Esophagus muscularis mucosa (tissue), 4 donors: ENCODE data around the gene RPS21. TPM values are rescaled to one million over a fixed set of nuclear protein-coding genes. Genes with fewer than 3 reads are reported as not detected.

Source experiments
- DNase-seq: peaks from one replicate; pipeline ENCODE4 v3.0.0-alpha.2; 2017; ENCODE audit errors: extremely low spot score
- H3K27ac ChIP-seq, 4 donors: fragments of 200-600 bp; sonication (generic); replicated peaks in 1 of 4; 1 replicate in 3 of 4; 2 replicates in 1 of 4; pipeline ENCODE4 v1.5.1; 2016 to 2019; ENCODE audit warnings: mild to moderate bottlenecking in 1 of 4
- H3K27me3 ChIP-seq, 4 donors: fragments of 200-600 bp; sonication (generic); one replicate each; pipeline versions ENCODE4 v1.5.1 to v1.6.0; 2016 to 2019
- H3K36me3 ChIP-seq, 4 donors: fragments of 200-600 bp; sonication (generic); one replicate each; pipeline ENCODE4 v1.5.1; 2016 to 2019
- H3K4me1 ChIP-seq, 4 donors: fragments of 200-600 bp; sonication (generic); one replicate each; pipeline ENCODE4 v1.5.1; 2016 to 2019
- H3K4me3 ChIP-seq, 4 donors: fragments of 200-600 bp; sonication (generic); 1 replicate in 2 of 4; 2 replicates in 2 of 4; pipeline ENCODE4 v1.5.1; 2016 to 2019; ENCODE audit warnings: mild to moderate bottlenecking in 4 of 4, moderate library complexity in 1 of 4
- H3K9me3 ChIP-seq, 4 donors: fragments of 200-600 bp; sonication (generic); 1 replicate in 3 of 4; 2 replicates in 1 of 4; pipeline ENCODE4 v1.5.1; 2016 to 2019
- CTCF ChIP-seq, 3 experiments: fragments of 200-600 bp in 2 of 3; fragments of 450-650 bp in 1 of 3; sonication (generic) in 2 of 3; IDR thresholded peaks; one replicate each; pipeline ENCODE4 v1.5.1; 2017 to 2019; ENCODE audit warnings: antibody characterized with exemption in 3 of 3, mild to moderate bottlenecking in 2 of 3, moderate library complexity in 1 of 3
- EP300 ChIP-seq: sonication (generic); formaldehyde crosslinking; IDR thresholded peaks from one replicate; pipeline ENCODE4 v1.6.1; 2017; ENCODE audit warnings: antibody characterized with exemption
- POLR2A ChIP-seq: fragments of 450-650 bp; IDR thresholded peaks from one replicate; pipeline ENCODE4 v1.6.1; 2017; ENCODE audit warnings: antibody characterized with exemption, moderate library complexity, mild to moderate bottlenecking, low read depth
- POLR2AphosphoS5 ChIP-seq, 2 donors: sonication (generic); formaldehyde crosslinking; IDR thresholded peaks; one replicate each; pipeline ENCODE4 v1.6.1; 2017; ENCODE audit warnings: antibody characterized with exemption in 2 of 2
- WGBS: methylation state at CpG from one replicate; pipeline ENCODE4 v1.1.5; 2018; 5-methylcytosine and 5-hydroxymethylcytosine counted together
- intact Hi-C: fragments of 100-400 bp; cut with DNase I; formaldehyde crosslinking; loops from one replicate; pipeline ENCODE4 v1.15.1; 2023
- total RNA-seq, 4 donors: library from RNA; depleted of rRNA; stranded (reverse); fragments of >200 nt; gene quantifications; one replicate each; pipeline versions ENCODE4 v1.1.0 to v1.2.1, GENCODE V29; 2016

Gene RPS21
- total RNA-seq, 4 donors from 2014 or later = 581 to 2,787 (median 1,391) TPM

- 79% methylated on average over 11 of the region's 11 CpGs for WGBS
- Histone ChIP-seq H3K36me3 (peaks cover 3 to 63% (median 59%) of the 10 kb centered on the region in 4 donors), H3K27me3 (no peaks in the 10 kb centered on the region), H3K4me1 (peaks cover 24 to 36% (median 28%) of the 10 kb centered on the region in 4 donors), H3K4me3 (no peak overlapping the region), H3K27ac (no peak overlapping the region), H3K9me3 (no peaks in the 10 kb centered on the region)
- no peak for DNase-seq
- no peak for TF ChIP-seq POLR2AphosphoS5 (IDR thresholded peaks at IDR 0.05)
- TF ChIP-seq POLR2A = no peak
- no peak for TF ChIP-seq EP300
- TF ChIP-seq CTCF (IDR thresholded peaks at IDR 0.05) = no peak
- intact Hi-C loops = no loop called here
Measured at GRCh38 chr20:62388839-62389600, 2.1 kb downstream of the RPS21 start.

- TF ChIP-seq POLR2AphosphoS5 (IDR thresholded peaks at IDR 0.05) (no peak), POLR2A (no peak), EP300 (no peak), CTCF (IDR thresholded peaks at IDR 0.05) (no peak)
- no peak overlapping the region for H3K4me3 ChIP-seq
- DNase-seq = no peak
- H3K27ac ChIP-seq = no peak overlapping the region
- peaks cover 3 to 69% (median 65%) of the 10 kb centered on the region in 4 donors for H3K36me3 ChIP-seq
- intact Hi-C loops = no loop called here
- WGBS = 69% methylated on average over 5 of the region's 5 CpGs
- H3K27me3 ChIP-seq = no peaks in the 10 kb centered on the region
- H3K9me3 ChIP-seq = no peaks in the 10 kb centered on the region
- H3K4me1 ChIP-seq = peaks cover 24 to 35% (median 28%) of the 10 kb centered on the region in 4 donors
Measured at GRCh38 chr20:62389601-62390087, 2.7 kb downstream of the RPS21 start.

GRCh38 chr20:62390317-62391164 lies 3.6 kb downstream of the RPS21 start:
- DNase-seq = no peak
- 81% methylated on average over 29 of the region's 29 CpGs for WGBS
- peaks cover 3 to 77% (median 73%) of the 10 kb centered on the region in 4 donors for H3K36me3 ChIP-seq

More at GRCh38 chr20:62390317-62391164, 3.6 kb downstream of the RPS21 start:
- intact Hi-C loops = no loop called here
- Histone ChIP-seq H3K27me3 (no peaks in the 10 kb centered on the region), H3K4me3 (no peak overlapping the region), H3K27ac (no peak overlapping the region), H3K9me3 (no peaks in the 10 kb centered on the region), H3K4me1 (peaks cover 18 to 26% (median 21%) of the 10 kb centered on the region in 4 donors)
- TF ChIP-seq CTCF (IDR thresholded peaks at IDR 0.05) = no peak
- no peak for TF ChIP-seq POLR2A
- no peak for TF ChIP-seq POLR2AphosphoS5 (IDR thresholded peaks at IDR 0.05)
- TF ChIP-seq EP300 = no peak
